GM12801 (cell line): ENCODE results near the gene ZC3H18.

Source experiments
- CTCF ChIP-seq: IDR thresholded peaks from one replicate; pipeline ENCODE4 v1.5.1; 2011; ENCODE audit warnings: control low read depth; ENCODE audit not compliant: insufficient read length; ENCODE audit errors: extremely low read depth

Gene ZC3H18

GRCh38 chr16:88534638-88535190, 35.5 kb upstream of the ZC3H18 start:
- no peak for TF ChIP-seq CTCF

- TF ChIP-seq CTCF, result no peak
Observed at GRCh38 chr16:88535191-88535856, 34.9 kb upstream of the ZC3H18 start.

GRCh38 chr16:88535857-88536222, 34.4 kb upstream of the ZC3H18 start:
- no peak for TF ChIP-seq CTCF

GRCh38 chr16:88536510-88536909, 33.7 kb upstream of the ZC3H18 start:
- TF ChIP-seq CTCF, result no peak

GRCh38 chr16:88536971-88537751, 33.0 kb upstream of the ZC3H18 start:
- TF ChIP-seq CTCF, result no peak

GRCh38 chr16:88537859-88538258, 32.3 kb upstream of the ZC3H18 start:
- no peak for TF ChIP-seq CTCF

GRCh38 chr16:88538366-88539060, 31.7 kb upstream of the ZC3H18 start:
- TF ChIP-seq CTCF, result no peak
